Liver (tissue), 9 donors: ENCODE measurements around the gene MEIS2. TPM values are rescaled to one million over a fixed set of nuclear protein-coding genes. Genes with fewer than 3 reads are reported as not detected.
A peak's percentile ranks its signal among the peaks of the same experiment; 100 is the strongest.

ENCODE experiments used
- DNase-seq: peaks from one replicate; pipeline ENCODE4 v3.0.0-alpha.2; 2017; ENCODE audit warnings: low spot score
- H3K27ac ChIP-seq, 2 donors: one replicate each; pipeline ENCODE4 v1.7.0; 2013; ENCODE audit warnings: inconsistent platforms in 2 of 2, low read length in 2 of 2, control low read depth in 1 of 2, low read depth in 1 of 2, mild to moderate bottlenecking in 1 of 2
- H3K27me3 ChIP-seq, 4 donors: one replicate each; pipeline versions ENCODE4 v1.6.1 to v1.7.0; 2013; ENCODE audit warnings: low read length in 3 of 4, inconsistent platforms in 1 of 4, mild to moderate bottlenecking in 1 of 4, moderate library complexity in 1 of 4; ENCODE audit not compliant: control insufficient read depth in 4 of 4, insufficient read depth in 4 of 4
- H3K36me3 ChIP-seq, 4 donors: one replicate each; pipeline versions ENCODE4 v1.6.1 to v1.7.0; 2013; ENCODE audit warnings: low read length in 3 of 4, mild to moderate bottlenecking in 3 of 4, low read depth in 1 of 4, moderate library complexity in 1 of 4; ENCODE audit not compliant: control insufficient read depth in 4 of 4, insufficient read depth in 3 of 4
- H3K4me1 ChIP-seq, 4 donors: one replicate each; pipeline versions ENCODE4 v1.6.1 to v1.7.0; 2013; ENCODE audit warnings: low read length in 3 of 4, mild to moderate bottlenecking in 3 of 4, moderate library complexity in 1 of 4; ENCODE audit not compliant: control insufficient read depth in 4 of 4, insufficient read depth in 4 of 4
- H3K4me3 ChIP-seq, 3 donors: one replicate each; pipeline versions ENCODE4 v1.6.1 to v1.7.0; 2013; ENCODE audit warnings: low read length in 3 of 3, control low read depth in 1 of 3, low read depth in 1 of 3, mild to moderate bottlenecking in 1 of 3
- H3K9ac ChIP-seq, 2 donors: one replicate each; pipeline ENCODE4 v1.7.0; 2013; ENCODE audit warnings: low read length in 2 of 2, mild to moderate bottlenecking in 2 of 2, moderate library complexity in 2 of 2, control low read depth in 1 of 2, low read depth in 1 of 2
- H3K9me3 ChIP-seq, 4 donors: one replicate each; pipeline versions ENCODE4 v1.6.1 to v1.7.0; 2013; ENCODE audit warnings: low read length in 3 of 4; ENCODE audit not compliant: control insufficient read depth in 4 of 4
- EGR1 ChIP-seq, 2 donors: IDR thresholded peaks; 2 replicates each; pipeline ENCODE4 v1.6.1; 2016 to 2018; ENCODE audit warnings: antibody characterized with exemption in 2 of 2, low read depth in 2 of 2
- FOXA1 ChIP-seq: IDR thresholded peaks from 2 replicates; pipeline ENCODE4 v1.6.1; 2016; ENCODE audit warnings: antibody characterized with exemption
- FOXA2 ChIP-seq: IDR thresholded peaks from 2 replicates; pipeline ENCODE4 v1.6.1; 2016; ENCODE audit warnings: antibody characterized with exemption
- GABPA ChIP-seq, 2 donors: IDR thresholded peaks in 1 of 2; conservative IDR thresholded peaks in 1 of 2; 2 replicates each; pipeline ENCODE4 v1.6.1; 2016; ENCODE audit warnings: antibody characterized with exemption in 2 of 2, mild to moderate bottlenecking in 1 of 2, moderate library complexity in 1 of 2
- HNF4A ChIP-seq, 2 donors: conservative IDR thresholded peaks; 2 replicates each; pipeline ENCODE4 v1.6.1; 2016; ENCODE audit warnings: antibody characterized with exemption in 2 of 2, mild to moderate bottlenecking in 2 of 2
- HNF4G ChIP-seq: IDR thresholded peaks from 2 replicates; pipeline ENCODE4 v1.6.1; 2016; ENCODE audit warnings: antibody characterized with exemption
- JUND ChIP-seq, 2 donors: IDR thresholded peaks; 2 replicates each; pipeline ENCODE4 v1.6.1; 2016; ENCODE audit warnings: antibody characterized with exemption in 2 of 2
- NR2F2 ChIP-seq: IDR thresholded peaks from 2 replicates; pipeline ENCODE4 v1.6.1; 2016; ENCODE audit warnings: antibody characterized with exemption
- RAD21 ChIP-seq, 2 donors: IDR thresholded peaks; 2 replicates each; pipeline ENCODE4 v1.6.1; 2016; ENCODE audit warnings: antibody characterized with exemption in 2 of 2, mild to moderate bottlenecking in 2 of 2
- RXRA ChIP-seq, 2 donors: IDR thresholded peaks; 2 replicates each; pipeline ENCODE4 v1.6.1; 2017 to 2018; ENCODE audit warnings: antibody characterized with exemption in 2 of 2, mild to moderate bottlenecking in 1 of 2
- SP1 ChIP-seq: IDR thresholded peaks from 2 replicates; pipeline ENCODE4 v1.6.1; 2018; ENCODE audit warnings: antibody characterized with exemption, mild to moderate bottlenecking
- TAF1 ChIP-seq: conservative IDR thresholded peaks from 2 replicates; pipeline ENCODE4 v1.6.1; 2016; ENCODE audit warnings: antibody characterized with exemption, mild to moderate bottlenecking
- YY1 ChIP-seq: IDR thresholded peaks from 2 replicates; pipeline ENCODE4 v1.6.1; 2016; ENCODE audit warnings: antibody characterized with exemption, mild to moderate bottlenecking
- WGBS: extraction: QIAGEN DNeasy Blood & Tissue Kit; methylation state at CpG from one replicate; pipeline ENCODE4 v1.1.7; 2013; 5-methylcytosine and 5-hydroxymethylcytosine counted together
- polyA plus RNA-seq, 2 donors: library from polyadenylated mRNA; stranded (reverse) in 1 of 2; unstranded in 1 of 2; fragments of 200-250 nt in 1 of 2; fragments of >200 nt in 1 of 2; fragmentation: Nextera tagmentation in 1 of 2; extraction: Ambion mirVana in 1 of 2; gene quantifications; one replicate each; pipeline versions ENCODE4 v1.2.1 to v1.2.3, GENCODE V29; 2013 to 2015
- total RNA-seq, 2 donors: library from RNA; depleted of rRNA; stranded (reverse); fragments of >200 nt; gene quantifications; one replicate each; pipeline ENCODE4 v1.2.3, GENCODE V29; 2014
- TF ChIP-seq, protein P1 (sequence below): IDR thresholded peaks from 2 replicates; pipeline ENCODE4 v1.6.1; 2016; ENCODE audit warnings: antibody characterized with exemption
- TF ChIP-seq, protein P2 (sequence below): fragments of 150-350 bp; IDR thresholded peaks from 2 replicates; pipeline ENCODE4 v1.5.1; 2017; ENCODE audit warnings: improper control_type of control experiment, low read depth, low read length; ENCODE audit not compliant: missing input control
- TF ChIP-seq, protein P3 (sequence below): IDR thresholded peaks from 2 replicates; pipeline ENCODE4 v1.6.1; 2016; ENCODE audit warnings: antibody characterized with exemption, mild to moderate bottlenecking
- TF ChIP-seq, protein P4 (sequence below): IDR thresholded peaks from 2 replicates; pipeline ENCODE4 v1.6.1; 2016; ENCODE audit warnings: antibody characterized with exemption
- TF ChIP-seq, protein P5 (sequence below): IDR thresholded peaks from 2 replicates; pipeline ENCODE4 v1.6.1; 2016; ENCODE audit warnings: antibody characterized with exemption
- donor health status: healthy.
- donor health status: healthy.
- donor health status: healthy.
- donor health status: healthy.
- donor health status: healthy.

The MEIS2 gene
- total and polyA plus RNA-seq, 4 donors, result 3.9 to 12.6 (median 7.6) TPM

DNA sequence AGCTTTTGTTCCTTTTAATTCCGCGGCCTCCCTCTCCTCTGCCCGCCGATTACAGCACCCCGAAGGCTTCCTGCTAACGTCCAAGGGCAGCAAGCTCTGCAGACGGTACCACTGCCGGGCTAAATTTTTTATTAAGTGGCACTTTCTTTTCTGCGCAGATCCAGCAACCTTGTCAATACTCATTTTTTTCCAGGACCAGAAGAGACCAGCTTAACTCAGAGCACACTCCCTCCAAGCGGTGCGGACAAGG is 542 bp upstream of the MEIS2 start (continued):
- TF ChIP-seq, protein P1, sequence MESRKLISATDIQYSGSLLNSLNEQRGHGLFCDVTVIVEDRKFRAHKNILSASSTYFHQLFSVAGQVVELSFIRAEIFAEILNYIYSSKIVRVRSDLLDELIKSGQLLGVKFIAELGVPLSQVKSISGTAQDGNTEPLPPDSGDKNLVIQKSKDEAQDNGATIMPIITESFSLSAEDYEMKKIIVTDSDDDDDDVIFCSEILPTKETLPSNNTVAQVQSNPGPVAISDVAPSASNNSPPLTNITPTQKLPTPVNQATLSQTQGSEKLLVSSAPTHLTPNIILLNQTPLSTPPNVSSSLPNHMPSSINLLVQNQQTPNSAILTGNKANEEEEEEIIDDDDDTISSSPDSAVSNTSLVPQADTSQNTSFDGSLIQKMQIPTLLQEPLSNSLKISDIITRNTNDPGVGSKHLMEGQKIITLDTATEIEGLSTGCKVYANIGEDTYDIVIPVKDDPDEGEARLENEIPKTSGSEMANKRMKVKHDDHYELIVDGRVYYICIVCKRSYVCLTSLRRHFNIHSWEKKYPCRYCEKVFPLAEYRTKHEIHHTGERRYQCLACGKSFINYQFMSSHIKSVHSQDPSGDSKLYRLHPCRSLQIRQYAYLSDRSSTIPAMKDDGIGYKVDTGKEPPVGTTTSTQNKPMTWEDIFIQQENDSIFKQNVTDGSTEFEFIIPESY, result no peak

DNA sequence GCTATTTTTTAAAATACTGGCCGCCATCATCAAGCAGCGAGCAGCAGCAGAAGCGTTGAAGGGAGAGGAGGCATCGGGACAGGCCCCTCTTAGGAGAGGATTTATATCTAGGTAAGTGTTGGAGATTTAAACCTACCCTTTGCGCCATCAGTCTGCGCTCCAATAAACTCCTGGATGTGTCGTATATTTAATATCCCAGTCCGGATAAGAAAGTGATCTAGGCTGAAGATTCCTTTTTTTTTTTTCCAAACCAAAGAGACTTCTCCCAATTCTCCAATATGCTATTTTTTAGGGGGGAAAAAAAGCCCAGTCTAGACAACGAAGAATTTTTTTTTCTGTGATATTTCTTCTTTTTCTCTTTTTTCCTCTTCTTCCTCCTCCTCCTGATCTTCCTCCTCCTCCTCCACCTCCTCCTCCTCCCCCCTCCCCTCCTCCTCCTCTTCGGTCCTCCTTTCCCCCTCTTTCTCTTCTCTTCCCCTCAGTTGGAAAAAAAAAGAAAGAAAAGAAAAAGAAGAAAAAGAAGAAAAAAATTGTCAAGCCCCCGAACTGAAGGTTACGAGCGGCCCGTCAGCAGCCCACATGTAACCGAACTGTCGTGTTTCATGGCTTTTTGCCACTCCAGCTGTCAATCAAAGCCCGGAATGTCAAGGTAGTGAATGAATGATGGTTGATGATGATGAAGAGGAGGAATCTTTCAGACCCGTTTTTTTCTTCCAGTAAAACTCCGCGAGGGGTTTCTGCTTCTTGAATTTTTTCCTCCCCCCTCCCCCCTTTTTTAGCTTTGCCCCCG is 835 bp downstream of the MEIS2 start:
- WGBS, result under 1% methylated on average over 21 of the region's 21 CpGs
- H3K9me3 ChIP-seq, result no peaks in the 10 kb centered on the region
- H3K27ac ChIP-seq, result peak overlapping the region; percentile 81 to 97
- peak overlapping the region; percentile 66 to 83 for H3K9ac ChIP-seq
- peak overlapping the region; percentile 65 to 95 (median 76) for H3K4me3 ChIP-seq
- peaks cover 0 to 9% (median 6%) of the 10 kb centered on the region in 4 donors for H3K4me1 ChIP-seq
- peaks cover 0 to 2% (median 0%) of the 10 kb centered on the region in 4 donors for H3K27me3 ChIP-seq
- DNase-seq, result peak; percentile 44
- TF ChIP-seq EGR1 (IDR thresholded peaks at IDR 0.05; ENCODE audit: low read depth in 2 of 2) (no peak), TAF1 (no peak), HNF4A (conservative IDR thresholded peaks at IDR 0.05) (no peak), NR2F2 (no peak), RAD21 (IDR thresholded peaks at IDR 0.05) (no peak), GABPA (IDR thresholded peaks at IDR 0.05 in 1 of 2, conservative IDR thresholded peaks at IDR 0.05 in 1 of 2) (no peak), SP1 (no peak), FOXA2 (no peak), RXRA (IDR thresholded peaks at IDR 0.05) (no peak), HNF4G (no peak), YY1 (no peak), FOXA1 (no peak), JUND (IDR thresholded peaks at IDR 0.05) (no peak)
- TF ChIP-seq, protein P2, sequence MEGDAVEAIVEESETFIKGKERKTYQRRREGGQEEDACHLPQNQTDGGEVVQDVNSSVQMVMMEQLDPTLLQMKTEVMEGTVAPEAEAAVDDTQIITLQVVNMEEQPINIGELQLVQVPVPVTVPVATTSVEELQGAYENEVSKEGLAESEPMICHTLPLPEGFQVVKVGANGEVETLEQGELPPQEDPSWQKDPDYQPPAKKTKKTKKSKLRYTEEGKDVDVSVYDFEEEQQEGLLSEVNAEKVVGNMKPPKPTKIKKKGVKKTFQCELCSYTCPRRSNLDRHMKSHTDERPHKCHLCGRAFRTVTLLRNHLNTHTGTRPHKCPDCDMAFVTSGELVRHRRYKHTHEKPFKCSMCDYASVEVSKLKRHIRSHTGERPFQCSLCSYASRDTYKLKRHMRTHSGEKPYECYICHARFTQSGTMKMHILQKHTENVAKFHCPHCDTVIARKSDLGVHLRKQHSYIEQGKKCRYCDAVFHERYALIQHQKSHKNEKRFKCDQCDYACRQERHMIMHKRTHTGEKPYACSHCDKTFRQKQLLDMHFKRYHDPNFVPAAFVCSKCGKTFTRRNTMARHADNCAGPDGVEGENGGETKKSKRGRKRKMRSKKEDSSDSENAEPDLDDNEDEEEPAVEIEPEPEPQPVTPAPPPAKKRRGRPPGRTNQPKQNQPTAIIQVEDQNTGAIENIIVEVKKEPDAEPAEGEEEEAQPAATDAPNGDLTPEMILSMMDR, result no peak
- TF ChIP-seq, protein P3, sequence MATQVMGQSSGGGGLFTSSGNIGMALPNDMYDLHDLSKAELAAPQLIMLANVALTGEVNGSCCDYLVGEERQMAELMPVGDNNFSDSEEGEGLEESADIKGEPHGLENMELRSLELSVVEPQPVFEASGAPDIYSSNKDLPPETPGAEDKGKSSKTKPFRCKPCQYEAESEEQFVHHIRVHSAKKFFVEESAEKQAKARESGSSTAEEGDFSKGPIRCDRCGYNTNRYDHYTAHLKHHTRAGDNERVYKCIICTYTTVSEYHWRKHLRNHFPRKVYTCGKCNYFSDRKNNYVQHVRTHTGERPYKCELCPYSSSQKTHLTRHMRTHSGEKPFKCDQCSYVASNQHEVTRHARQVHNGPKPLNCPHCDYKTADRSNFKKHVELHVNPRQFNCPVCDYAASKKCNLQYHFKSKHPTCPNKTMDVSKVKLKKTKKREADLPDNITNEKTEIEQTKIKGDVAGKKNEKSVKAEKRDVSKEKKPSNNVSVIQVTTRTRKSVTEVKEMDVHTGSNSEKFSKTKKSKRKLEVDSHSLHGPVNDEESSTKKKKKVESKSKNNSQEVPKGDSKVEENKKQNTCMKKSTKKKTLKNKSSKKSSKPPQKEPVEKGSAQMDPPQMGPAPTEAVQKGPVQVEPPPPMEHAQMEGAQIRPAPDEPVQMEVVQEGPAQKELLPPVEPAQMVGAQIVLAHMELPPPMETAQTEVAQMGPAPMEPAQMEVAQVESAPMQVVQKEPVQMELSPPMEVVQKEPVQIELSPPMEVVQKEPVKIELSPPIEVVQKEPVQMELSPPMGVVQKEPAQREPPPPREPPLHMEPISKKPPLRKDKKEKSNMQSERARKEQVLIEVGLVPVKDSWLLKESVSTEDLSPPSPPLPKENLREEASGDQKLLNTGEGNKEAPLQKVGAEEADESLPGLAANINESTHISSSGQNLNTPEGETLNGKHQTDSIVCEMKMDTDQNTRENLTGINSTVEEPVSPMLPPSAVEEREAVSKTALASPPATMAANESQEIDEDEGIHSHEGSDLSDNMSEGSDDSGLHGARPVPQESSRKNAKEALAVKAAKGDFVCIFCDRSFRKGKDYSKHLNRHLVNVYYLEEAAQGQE, result no peak
- TF ChIP-seq, protein P4, sequence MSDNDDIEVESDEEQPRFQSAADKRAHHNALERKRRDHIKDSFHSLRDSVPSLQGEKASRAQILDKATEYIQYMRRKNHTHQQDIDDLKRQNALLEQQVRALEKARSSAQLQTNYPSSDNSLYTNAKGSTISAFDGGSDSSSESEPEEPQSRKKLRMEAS, result no peak
- TF ChIP-seq, protein P1, result no peak
- TF ChIP-seq, protein P5, sequence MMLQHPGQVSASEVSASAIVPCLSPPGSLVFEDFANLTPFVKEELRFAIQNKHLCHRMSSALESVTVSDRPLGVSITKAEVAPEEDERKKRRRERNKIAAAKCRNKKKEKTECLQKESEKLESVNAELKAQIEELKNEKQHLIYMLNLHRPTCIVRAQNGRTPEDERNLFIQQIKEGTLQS, result no peak
- peaks cover 0 to 1% (median under 1%) of the 10 kb centered on the region in 4 donors for H3K36me3 ChIP-seq
